ENCODE results near the gene ZNF74.
A peak's percentile ranks its signal among the peaks of the same experiment; 100 is the strongest.

ZNF74 gene

GRCh38 chr22:20433191-20433590, 39.2 kb downstream of the ZNF74 start:
- DNase-seq (ENCODE audit: low spot score) = no peak

- DNase-seq (ENCODE audit: low spot score) = no peak
Measured at GRCh38 chr22:20433686-20434241, 39.8 kb downstream of the ZNF74 start.

GRCh38 chr22:20434264-20434751, 40.4 kb downstream of the ZNF74 start:
- DNase-seq (ENCODE audit: low spot score) = no peak

GRCh38 chr22:20434773-20435172, 40.8 kb downstream of the ZNF74 start:
- DNase-seq (ENCODE audit: low spot score) = no peak

- DNase-seq (ENCODE audit: low spot score) = no peak
Measured at GRCh38 chr22:20435436-20436306, 41.7 kb downstream of the ZNF74 start.

GRCh38 chr22:20436307-20436767, 42.4 kb downstream of the ZNF74 start:
- no peak for DNase-seq (ENCODE audit: low spot score)

GRCh38 chr22:20436768-20437612, 43.0 kb downstream of the ZNF74 start:
- DNase-seq (ENCODE audit: low spot score) = peak; percentile 17

- DNase-seq (ENCODE audit: low spot score) = no peak
Measured at GRCh38 chr22:20437613-20438426, 43.9 kb downstream of the ZNF74 start, which contains the start of gene SCARF2. SCARF2 (minus strand) TSS chr22:20437825; CDS start chr22:20437754, 71 bp downstream.

GRCh38 chr22:20438427-20438677, 44.4 kb downstream of the ZNF74 start:
- DNase-seq (ENCODE audit: low spot score) = no peak

- no peak for DNase-seq (ENCODE audit: low spot score)
Measured at GRCh38 chr22:20438678-20439492, 44.9 kb downstream of the ZNF74 start.

GRCh38 chr22:20439556-20439927, 45.6 kb downstream of the ZNF74 start:
- no peak for DNase-seq (ENCODE audit: low spot score)

- no peak for DNase-seq (ENCODE audit: low spot score)
Measured at GRCh38 chr22:20439928-20440575, 46.1 kb downstream of the ZNF74 start.

- DNase-seq (ENCODE audit: low spot score) = no peak
Measured at GRCh38 chr22:20440637-20441591, 47.0 kb downstream of the ZNF74 start.

GRCh38 chr22:20441631-20442484, 47.9 kb downstream of the ZNF74 start:
- DNase-seq (ENCODE audit: low spot score) = no peak

- no peak for DNase-seq (ENCODE audit: low spot score)
Measured at GRCh38 chr22:20442485-20443284, 48.7 kb downstream of the ZNF74 start.

- no peak for DNase-seq (ENCODE audit: low spot score)
Measured at GRCh38 chr22:20444325-20444724, 50.4 kb downstream of the ZNF74 start.

GRCh38 chr22:20446383-20446970, 52.5 kb downstream of the ZNF74 start:
- DNase-seq (ENCODE audit: low spot score) = no peak
